A549 treated with AZD9567 at 1 μM for 4 hours (cell line): ENCODE results near the gene EFCAB6. TPM values are rescaled to one million over a fixed set of nuclear protein-coding genes. Genes with fewer than 3 reads are reported as not detected.

Experiments
- total RNA-seq: library from RNA; stranded (reverse); fragments of 200-300 nt; extraction: Qiagen RNA extraction; gene quantifications from 5 replicates; pipeline ENCODE4 v1.2.3, GENCODE V29; 2022; ENCODE audit not compliant: insufficient read depth

EFCAB6 gene, protein sequence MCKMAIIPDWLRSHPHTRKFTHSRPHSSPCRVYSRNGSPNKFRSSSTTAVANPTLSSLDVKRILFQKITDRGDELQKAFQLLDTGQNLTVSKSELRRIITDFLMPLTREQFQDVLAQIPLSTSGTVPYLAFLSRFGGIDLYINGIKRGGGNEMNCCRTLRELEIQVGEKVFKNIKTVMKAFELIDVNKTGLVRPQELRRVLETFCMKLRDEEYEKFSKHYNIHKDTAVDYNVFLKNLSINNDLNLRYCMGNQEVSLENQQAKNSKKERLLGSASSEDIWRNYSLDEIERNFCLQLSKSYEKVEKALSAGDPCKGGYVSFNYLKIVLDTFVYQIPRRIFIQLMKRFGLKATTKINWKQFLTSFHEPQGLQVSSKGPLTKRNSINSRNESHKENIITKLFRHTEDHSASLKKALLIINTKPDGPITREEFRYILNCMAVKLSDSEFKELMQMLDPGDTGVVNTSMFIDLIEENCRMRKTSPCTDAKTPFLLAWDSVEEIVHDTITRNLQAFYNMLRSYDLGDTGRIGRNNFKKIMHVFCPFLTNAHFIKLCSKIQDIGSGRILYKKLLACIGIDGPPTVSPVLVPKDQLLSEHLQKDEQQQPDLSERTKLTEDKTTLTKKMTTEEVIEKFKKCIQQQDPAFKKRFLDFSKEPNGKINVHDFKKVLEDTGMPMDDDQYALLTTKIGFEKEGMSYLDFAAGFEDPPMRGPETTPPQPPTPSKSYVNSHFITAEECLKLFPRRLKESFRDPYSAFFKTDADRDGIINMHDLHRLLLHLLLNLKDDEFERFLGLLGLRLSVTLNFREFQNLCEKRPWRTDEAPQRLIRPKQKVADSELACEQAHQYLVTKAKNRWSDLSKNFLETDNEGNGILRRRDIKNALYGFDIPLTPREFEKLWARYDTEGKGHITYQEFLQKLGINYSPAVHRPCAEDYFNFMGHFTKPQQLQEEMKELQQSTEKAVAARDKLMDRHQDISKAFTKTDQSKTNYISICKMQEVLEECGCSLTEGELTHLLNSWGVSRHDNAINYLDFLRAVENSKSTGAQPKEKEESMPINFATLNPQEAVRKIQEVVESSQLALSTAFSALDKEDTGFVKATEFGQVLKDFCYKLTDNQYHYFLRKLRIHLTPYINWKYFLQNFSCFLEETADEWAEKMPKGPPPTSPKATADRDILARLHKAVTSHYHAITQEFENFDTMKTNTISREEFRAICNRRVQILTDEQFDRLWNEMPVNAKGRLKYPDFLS (N-terminal part only)
- 0.15 to 0.52 TPM (median 0.51 TPM) in 4 of 5 replicates, not detected in the other for total RNA-seq

DNA sequence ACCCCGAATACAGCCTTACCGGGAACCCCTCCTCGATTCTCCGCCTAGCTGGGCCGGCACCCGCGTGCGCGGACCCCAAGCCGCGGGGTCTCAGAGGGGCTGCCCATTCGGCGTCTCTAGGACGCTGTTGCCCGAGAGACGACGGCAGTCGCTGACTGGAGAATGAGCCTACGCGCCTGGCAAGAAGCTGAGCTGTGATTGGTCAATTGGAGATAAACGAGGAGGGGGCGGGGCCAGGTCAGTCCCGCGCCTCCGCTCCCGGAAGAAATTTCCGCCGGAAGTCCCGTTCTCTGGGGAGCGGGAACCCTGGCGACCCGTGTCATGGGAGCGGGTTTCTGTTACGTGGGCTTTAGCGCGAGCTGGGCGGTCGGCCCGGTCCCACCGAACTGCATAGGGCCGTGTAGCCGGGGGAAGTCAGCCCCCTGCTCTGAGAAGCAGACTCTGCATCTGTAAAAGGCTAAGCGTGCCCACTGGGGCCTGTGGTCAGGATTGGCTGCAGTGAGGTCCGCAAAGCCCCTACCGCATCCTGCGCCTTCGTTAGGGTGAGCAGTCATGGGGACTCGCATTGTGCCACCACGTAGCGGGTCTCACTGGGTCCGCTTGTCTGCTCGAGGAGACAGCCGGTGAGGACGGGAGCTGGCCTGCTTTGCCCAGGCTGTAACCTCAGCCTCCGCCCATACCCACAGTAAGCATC lies at the start of gene EFCAB6:
TSS of gene EFCAB6 (minus strand) at position 157 of the 694 bp plus-strand sequence. CDS start 29,987 bp downstream, outside the sequence.

Other genes with a start within 250 kb of the EFCAB6 start
- gene SULT4A1, start 50.2 kb upstream of the EFCAB6 start, total RNA-seq, result not detected in 5 replicates
- 0.05 to 0.06 TPM (median 0.05 TPM) in 3 of 5 replicates, not detected in the others for gene PNPLA5, start 79.7 kb upstream of the EFCAB6 start, total RNA-seq
- 0.62 to 1.0 TPM (median 0.88 TPM) in 4 of 5 replicates, not detected in the other for gene PNPLA3, start 111.5 kb upstream of the EFCAB6 start, total RNA-seq
- gene SAMM50, start 143.1 kb upstream of the EFCAB6 start, total RNA-seq, result 44.4 to 50.4 TPM (median 47.7 TPM) in 5 replicates
- gene PARVB, start 212.0 kb upstream of the EFCAB6 start, total RNA-seq, result 38.4 to 41.5 TPM (median 39.5 TPM) in 5 replicates